ENCODE data around the gene MCHR1. TPM values are rescaled to one million over a fixed set of nuclear protein-coding genes. Genes with fewer than 3 reads are reported as not detected.
"Not testable (repeated sequence)": the region's sequence is repeated elsewhere in the genome, so short reads cannot be mapped to it uniquely, and the experiment has no call there.

MCHR1 gene
- total RNA-seq, 1 experiment from 2014 or later, result 0.24 TPM

DNA sequence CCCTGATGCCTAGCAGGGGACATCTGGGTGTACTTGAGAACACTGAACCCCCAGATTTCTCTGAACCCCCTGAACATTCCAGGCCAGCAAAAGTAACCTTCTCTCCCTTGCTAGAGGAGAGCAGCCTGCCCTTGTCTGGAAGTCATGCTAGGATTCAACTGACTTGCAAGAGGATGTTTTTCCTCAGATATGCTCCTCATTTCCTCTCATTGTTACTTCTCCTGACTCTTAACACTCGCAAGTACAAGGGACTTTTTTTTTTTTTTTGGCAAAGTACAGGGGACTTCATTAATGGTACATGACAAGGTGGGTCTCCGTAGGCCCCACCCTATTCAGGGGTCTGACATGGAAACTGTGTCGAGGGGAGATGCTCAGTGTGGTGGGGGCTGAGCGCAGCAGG is 6.3 kb upstream of the MCHR1 start:
- H3K4me3 ChIP-seq, result no peak overlapping the region
- no peaks in the 10 kb centered on the region for H3K79me2 ChIP-seq (ENCODE audit: low read depth)
- CTCF ChIA-PET, result interaction anchor here (1.2 kb wide), 1 partner anchor 10 kb away, joined by 3 read pairs; no protein-coding TSS in a partner anchor
- 0 out of 2 replicates have a peak, but pooled peaks cover 4% of the 10 kb centered on the region for H3K9me3 ChIP-seq (ENCODE audit: insufficient read depth, low read depth)
- H3K4me2 ChIP-seq, result no peak overlapping the region
- no TSS peak for BruUV-seq (replicated peaks)
- no peaks in the 10 kb centered on the region for H3K27me3 ChIP-seq (ENCODE audit: insufficient read depth, low read depth)
- no peaks in the 10 kb centered on the region for H3K36me3 ChIP-seq (ENCODE audit: low read depth)
- H3K9me2 ChIP-seq (ENCODE audit: insufficient read depth), result no peaks in the 10 kb centered on the region
- H3K4me1 ChIP-seq (replicated peaks; ENCODE audit: insufficient read depth), result peaks cover 11% of the 10 kb centered on the region
- POLR2A ChIA-PET (ENCODE audit: unreplicated experiment), result no interaction called here
- peaks cover 13% of the 10 kb centered on the region; the same call in 1 of the 2 replicates for H3F3A ChIP-seq (ENCODE audit: insufficient read depth, low read depth)
- no peak for TF ChIP-seq EZH2 (IDR thresholded peaks at IDR 0.05; ENCODE audit: low read depth)
- TF ChIP-seq, protein P1, sequence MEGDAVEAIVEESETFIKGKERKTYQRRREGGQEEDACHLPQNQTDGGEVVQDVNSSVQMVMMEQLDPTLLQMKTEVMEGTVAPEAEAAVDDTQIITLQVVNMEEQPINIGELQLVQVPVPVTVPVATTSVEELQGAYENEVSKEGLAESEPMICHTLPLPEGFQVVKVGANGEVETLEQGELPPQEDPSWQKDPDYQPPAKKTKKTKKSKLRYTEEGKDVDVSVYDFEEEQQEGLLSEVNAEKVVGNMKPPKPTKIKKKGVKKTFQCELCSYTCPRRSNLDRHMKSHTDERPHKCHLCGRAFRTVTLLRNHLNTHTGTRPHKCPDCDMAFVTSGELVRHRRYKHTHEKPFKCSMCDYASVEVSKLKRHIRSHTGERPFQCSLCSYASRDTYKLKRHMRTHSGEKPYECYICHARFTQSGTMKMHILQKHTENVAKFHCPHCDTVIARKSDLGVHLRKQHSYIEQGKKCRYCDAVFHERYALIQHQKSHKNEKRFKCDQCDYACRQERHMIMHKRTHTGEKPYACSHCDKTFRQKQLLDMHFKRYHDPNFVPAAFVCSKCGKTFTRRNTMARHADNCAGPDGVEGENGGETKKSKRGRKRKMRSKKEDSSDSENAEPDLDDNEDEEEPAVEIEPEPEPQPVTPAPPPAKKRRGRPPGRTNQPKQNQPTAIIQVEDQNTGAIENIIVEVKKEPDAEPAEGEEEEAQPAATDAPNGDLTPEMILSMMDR (conservative IDR thresholded peaks at IDR 0.05), result no peak
- H3K27ac ChIP-seq, result no peak overlapping the region
- no peaks in the 10 kb centered on the region for H4K20me1 ChIP-seq (ENCODE audit: insufficient read depth)
- H2AFZ ChIP-seq, result no peak overlapping the region
- no peak for DNase-seq
- intact Hi-C loops (cut with micrococcal nuclease; ENCODE audit: unreplicated experiment), result no loop called here

DNA sequence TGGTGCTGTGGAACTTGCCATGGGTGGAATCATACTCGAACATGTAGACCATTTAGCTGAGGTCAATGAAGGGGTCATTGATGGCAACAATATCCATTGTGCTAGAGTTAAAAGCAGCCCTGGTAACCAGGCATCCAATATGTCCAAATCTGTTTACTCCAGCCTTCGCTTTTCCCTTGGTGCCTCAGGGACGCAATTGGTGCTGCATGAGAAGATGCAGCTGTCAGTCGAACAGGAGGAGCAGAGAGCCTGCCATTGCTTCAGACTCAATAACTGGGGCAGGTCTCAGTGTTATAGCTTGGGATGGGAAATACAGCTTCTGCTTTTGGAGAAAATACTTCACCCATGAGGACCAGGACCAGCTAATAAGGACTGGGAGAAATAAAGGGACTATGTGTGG is 5.0 kb upstream of the MCHR1 start:
- Histone ChIP-seq H3K4me1 (replicated peaks; ENCODE audit: insufficient read depth) (peaks cover 3% of the 10 kb centered on the region; the same call in 1 of the 2 replicates), H3K27me3 (ENCODE audit: insufficient read depth, low read depth) (no peaks in the 10 kb centered on the region), H3K36me3 (ENCODE audit: low read depth) (no peaks in the 10 kb centered on the region), H3K4me3 (no peak overlapping the region), H3K79me2 (ENCODE audit: low read depth) (no peaks in the 10 kb centered on the region), H3F3A (ENCODE audit: insufficient read depth, low read depth) (peaks cover 6% of the 10 kb centered on the region; the same call in 1 of the 2 replicates), H3K27ac (no peak overlapping the region), H3K9me2 (ENCODE audit: insufficient read depth) (no peaks in the 10 kb centered on the region), H2AFZ (no peak overlapping the region), H3K4me2 (no peak overlapping the region), H3K9me3 (ENCODE audit: insufficient read depth, low read depth) (no peaks in the 10 kb centered on the region), H4K20me1 (ENCODE audit: insufficient read depth) (no peaks in the 10 kb centered on the region)
- intact Hi-C loops (cut with micrococcal nuclease; ENCODE audit: unreplicated experiment), result no loop called here
- ChIA-PET CTCF (no interaction called here), POLR2A (ENCODE audit: unreplicated experiment) (no interaction called here)
- BruUV-seq (replicated peaks), result no TSS peak
- DNase-seq, result no peak
- TF ChIP-seq EZH2 (IDR thresholded peaks at IDR 0.05; ENCODE audit: low read depth), result no peak
- TF ChIP-seq, protein P1 (conservative IDR thresholded peaks at IDR 0.05), result no peak

DNA sequence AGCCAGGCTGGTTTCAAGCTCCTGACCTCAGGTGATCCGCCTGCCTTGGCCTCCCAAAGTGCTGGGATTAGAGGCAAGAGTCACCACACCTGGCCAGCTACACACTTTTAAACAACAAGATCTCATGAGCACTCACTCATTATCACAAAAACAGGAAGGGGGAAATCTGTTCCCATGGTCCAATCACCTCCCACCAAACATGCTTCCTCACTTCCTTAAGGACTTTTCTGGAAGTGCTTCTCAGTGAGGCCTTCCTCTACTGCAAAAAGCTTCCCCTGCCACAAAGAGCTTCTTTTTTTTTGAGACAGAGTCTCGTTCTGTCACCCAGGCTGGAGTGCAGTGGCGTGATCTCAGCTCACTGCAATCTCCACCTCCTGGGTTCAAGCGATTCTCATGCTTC is 3.1 kb upstream of the MCHR1 start:
- H3K27me3 ChIP-seq (ENCODE audit: insufficient read depth, low read depth); H4K20me1 ChIP-seq (ENCODE audit: insufficient read depth); H3F3A ChIP-seq (ENCODE audit: insufficient read depth, low read depth); H3K79me2 ChIP-seq (ENCODE audit: low read depth); H3K4me2 ChIP-seq; H3K36me3 ChIP-seq (ENCODE audit: low read depth); intact Hi-C loops (cut with micrococcal nuclease; ENCODE audit: unreplicated experiment); H3K4me3 ChIP-seq; H3K9me3 ChIP-seq (ENCODE audit: insufficient read depth, low read depth); H3K4me1 ChIP-seq (replicated peaks; ENCODE audit: insufficient read depth); H3K27ac ChIP-seq; BruUV-seq (replicated peaks); H2AFZ ChIP-seq; H3K9me2 ChIP-seq (ENCODE audit: insufficient read depth); DNase-seq; CTCF ChIA-PET: not testable (repeated sequence)
- POLR2A ChIA-PET (ENCODE audit: unreplicated experiment), result interaction anchor here (0.6 kb wide), 1 partner anchor 705 kb away, joined by 11 read pairs; no protein-coding TSS in a partner anchor

DNA sequence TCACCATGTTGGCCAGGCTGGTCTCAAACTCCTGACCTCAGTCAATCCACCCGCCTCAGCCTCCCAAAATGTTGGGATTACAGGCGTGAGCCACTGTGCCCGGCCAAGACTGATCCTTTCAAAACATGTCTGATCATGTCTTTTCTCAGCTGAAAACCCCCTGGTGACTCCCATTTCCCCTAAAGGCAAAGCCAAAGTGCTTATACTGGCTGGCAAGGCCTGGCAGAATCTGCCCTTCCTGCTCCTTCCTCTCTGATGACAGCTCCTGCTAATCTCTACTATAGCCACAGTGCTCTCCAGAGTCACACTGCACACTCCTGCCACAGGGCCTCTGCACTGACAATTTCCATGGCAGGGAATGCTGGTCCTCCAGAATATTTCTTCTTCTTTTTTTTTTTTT is 2.6 kb upstream of the MCHR1 start:
- H3K4me1 ChIP-seq (replicated peaks; ENCODE audit: insufficient read depth), result no peaks in the 10 kb centered on the region
- no TSS peak for BruUV-seq (replicated peaks)
- DNase-seq, result no peak
- intact Hi-C loops (cut with micrococcal nuclease; ENCODE audit: unreplicated experiment), result no loop called here
- no peaks in the 10 kb centered on the region for H3F3A ChIP-seq (ENCODE audit: insufficient read depth, low read depth)
- H3K36me3 ChIP-seq (ENCODE audit: low read depth), result no peaks in the 10 kb centered on the region
- H3K4me3 ChIP-seq, result no peak overlapping the region
- no peaks in the 10 kb centered on the region for H3K79me2 ChIP-seq (ENCODE audit: low read depth)
- no peaks in the 10 kb centered on the region for H3K27me3 ChIP-seq (ENCODE audit: insufficient read depth, low read depth)
- H3K4me2 ChIP-seq, result no peak overlapping the region
- CTCF ChIA-PET, result no interaction called here
- no peaks in the 10 kb centered on the region for H4K20me1 ChIP-seq (ENCODE audit: insufficient read depth)
- no peaks in the 10 kb centered on the region for H3K9me2 ChIP-seq (ENCODE audit: insufficient read depth)
- no peak for TF ChIP-seq EZH2 (IDR thresholded peaks at IDR 0.05; ENCODE audit: low read depth)
- TF ChIP-seq, protein P1 (conservative IDR thresholded peaks at IDR 0.05), result no peak
- POLR2A ChIA-PET (ENCODE audit: unreplicated experiment), result no interaction called here
- H3K9me3 ChIP-seq (ENCODE audit: insufficient read depth, low read depth), result no peaks in the 10 kb centered on the region
- no peak overlapping the region for H3K27ac ChIP-seq
- no peak overlapping the region for H2AFZ ChIP-seq

Data from PC-9 (cell line).